K562 (cell line): ENCODE data around the gene OR2B2. TPM values are rescaled to one million over a fixed set of nuclear protein-coding genes. Genes with fewer than 3 reads are reported as not detected.
A peak's percentile ranks its signal among the peaks of the same experiment; 100 is the strongest.

Experiments used
- BRD4 ChIP-seq: fragments of 200-600 bp; sonication (generic); IDR thresholded peaks from 2 replicates; pipeline ENCODE4 v1.6.1; 2017; ENCODE audit warnings: inconsistent platforms
- EHMT2 ChIP-seq: fragments of 450-650 bp; IDR thresholded peaks from 2 replicates; pipeline ENCODE4 v1.6.1; 2018; ENCODE audit warnings: antibody characterized with exemption
- FOSL1 ChIP-seq: fragments of 200-800 bp; sonication (Bioruptor generic); conservative IDR thresholded peaks from 2 replicates; pipeline ENCODE4 v1.6.1; 2016; ENCODE audit warnings: missing genetic modification characterization, missing compliant biosample characterization
- GTF2F1 ChIP-seq: IDR thresholded peaks from 2 replicates; pipeline ENCODE4 v1.6.1; 2011; ENCODE audit warnings: low read depth, low read length, improper control_type of control experiment
- KDM5B ChIP-seq: fragments of 200-600 bp; sonication (generic); IDR thresholded peaks from 2 replicates; pipeline ENCODE4 v1.6.1; 2012; ENCODE audit warnings: low read depth, mild to moderate bottlenecking, moderate library complexity, low read length, control low read depth, inconsistent platforms; ENCODE audit not compliant: insufficient replicate concordance
- LARP7 ChIP-seq: fragments of 450-650 bp; IDR thresholded peaks from 2 replicates; pipeline ENCODE4 v1.6.1; 2016
- MAZ ChIP-seq, 2 experiments: fragments of 450-650 bp in 1 of 2; sonication (generic) in 1 of 2; formaldehyde crosslinking; IDR thresholded peaks in 1 of 2; conservative IDR thresholded peaks in 1 of 2; 2 replicates each; pipeline versions ENCODE4 v1.4.0 to v1.5.0; 2020; ENCODE audit warnings: mild to moderate bottlenecking in 1 of 2, missing genetic modification reagents in 1 of 2
- MCM3 ChIP-seq: fragments of 450-650 bp; IDR thresholded peaks from 2 replicates; pipeline ENCODE4 v1.6.1; 2016
- PHF20 ChIP-seq: fragments of 450-650 bp; IDR thresholded peaks from 2 replicates; pipeline ENCODE4 v1.6.1; 2018; ENCODE audit not compliant: partially characterized antibody
- POLR2B ChIP-seq: fragments of 450-650 bp; IDR thresholded peaks from 2 replicates; pipeline ENCODE4 v1.6.1; 2018; ENCODE audit warnings: low read depth; ENCODE audit not compliant: partially characterized antibody
- POLR2H ChIP-seq: IDR thresholded peaks from 2 replicates; pipeline ENCODE4 v1.6.1; 2016; ENCODE audit warnings: missing genetic modification characterization, low read depth, mild to moderate bottlenecking, control low read depth, missing compliant biosample characterization, moderate library complexity
- SMAD2 ChIP-seq: fragments of 150-350 bp; IDR thresholded peaks from 2 replicates; pipeline ENCODE4 v1.6.1; 2014; ENCODE audit warnings: low read depth, mild to moderate bottlenecking, low read length
- SMARCC2 ChIP-seq: fragments of 450-650 bp; IDR thresholded peaks from 2 replicates; pipeline ENCODE4 v1.6.1; 2017; ENCODE audit warnings: antibody characterized with exemption, moderate library complexity, mild to moderate bottlenecking, low read depth
- TEAD1 ChIP-seq, 2 experiments: fragments of 450-650 bp in 1 of 2; sonication (generic) in 1 of 2; formaldehyde crosslinking; IDR thresholded peaks; 2 replicates each; pipeline versions ENCODE4 v1.4.0 to v1.8.0; 2020 to 2022; ENCODE audit warnings: mild to moderate bottlenecking in 2 of 2, missing genetic modification reagents in 1 of 2
- ZNF133 ChIP-seq: fragments of 250-450 bp; sonication (Bioruptor Pico); IDR thresholded peaks from 2 replicates; pipeline ENCODE4 v1.4.0; 2020; ENCODE audit warnings: mild to moderate bottlenecking
- ZNF143 ChIP-seq: sonication (generic); formaldehyde crosslinking; IDR thresholded peaks from 2 replicates; pipeline ENCODE4 v1.9.0; 2022; ENCODE audit warnings: mild to moderate bottlenecking, missing genetic modification reagents
- ZNF766 ChIP-seq: fragments of 200-800 bp; sonication (Bioruptor generic); conservative IDR thresholded peaks from 2 replicates; pipeline ENCODE4 v1.6.1; 2016; ENCODE audit warnings: missing genetic modification characterization, missing compliant biosample characterization
- polyA plus RNA-seq, 8 experiments: library from polyadenylated mRNA; depleted of rRNA in 4 of 8; stranded (reverse) in 5 of 8; unstranded in 3 of 8; fragments of >200 nt; fragmentation: Nextera tagmentation in 2 of 8; fragmentation: Illumina TruSeq in 1 of 8; extraction: Ambion mirVana in 2 of 8; extraction: Trizol in 1 of 8; gene quantifications; 2 replicates each; pipeline versions ENCODE4 v1.2.1 to v1.2.3, GENCODE V29; 2011 to 2014; ENCODE audit warnings: inconsistent platforms in 1 of 8, missing spikeins in 1 of 8
- total RNA-seq, 7 experiments: library from RNA; depleted of rRNA in 6 of 7; stranded (reverse); fragments of >200 nt in 6 of 7; fragmentation: Illumina TruSeq in 2 of 7; extraction: Trizol in 2 of 7; gene quantifications; 2 replicates each; pipeline versions ENCODE4 v1.2.1 to v1.2.3, GENCODE V29; 2011 to 2021; ENCODE audit warnings: low replicate concordance in 1 of 7
- TF ChIP-seq, protein P1 (sequence below): sonication (generic); formaldehyde crosslinking; IDR thresholded peaks from 2 replicates; pipeline ENCODE4 v1.8.0; 2023; ENCODE audit warnings: mild to moderate bottlenecking, missing genetic modification reagents
- TF ChIP-seq, protein P2 (sequence below): IDR thresholded peaks from 2 replicates; pipeline ENCODE4 v1.6.1; 2012; ENCODE audit warnings: low read depth, low read length, improper control_type of control experiment, borderline replicate concordance
- TF ChIP-seq, protein P3 (sequence below): fragments of 250-450 bp; sonication (Bioruptor Pico); IDR thresholded peaks from 2 replicates; pipeline ENCODE4 v1.8.0; 2022; ENCODE audit warnings: inconsistent platforms, mild to moderate bottlenecking, moderate library complexity, borderline replicate concordance

Gene OR2B2
- total and polyA plus RNA-seq, 9 of the 15 experiments (the other 6 are each of a cell fraction or from before 2014, with no cell fraction given), result 0.24 TPM; not detected in 8

DNA sequence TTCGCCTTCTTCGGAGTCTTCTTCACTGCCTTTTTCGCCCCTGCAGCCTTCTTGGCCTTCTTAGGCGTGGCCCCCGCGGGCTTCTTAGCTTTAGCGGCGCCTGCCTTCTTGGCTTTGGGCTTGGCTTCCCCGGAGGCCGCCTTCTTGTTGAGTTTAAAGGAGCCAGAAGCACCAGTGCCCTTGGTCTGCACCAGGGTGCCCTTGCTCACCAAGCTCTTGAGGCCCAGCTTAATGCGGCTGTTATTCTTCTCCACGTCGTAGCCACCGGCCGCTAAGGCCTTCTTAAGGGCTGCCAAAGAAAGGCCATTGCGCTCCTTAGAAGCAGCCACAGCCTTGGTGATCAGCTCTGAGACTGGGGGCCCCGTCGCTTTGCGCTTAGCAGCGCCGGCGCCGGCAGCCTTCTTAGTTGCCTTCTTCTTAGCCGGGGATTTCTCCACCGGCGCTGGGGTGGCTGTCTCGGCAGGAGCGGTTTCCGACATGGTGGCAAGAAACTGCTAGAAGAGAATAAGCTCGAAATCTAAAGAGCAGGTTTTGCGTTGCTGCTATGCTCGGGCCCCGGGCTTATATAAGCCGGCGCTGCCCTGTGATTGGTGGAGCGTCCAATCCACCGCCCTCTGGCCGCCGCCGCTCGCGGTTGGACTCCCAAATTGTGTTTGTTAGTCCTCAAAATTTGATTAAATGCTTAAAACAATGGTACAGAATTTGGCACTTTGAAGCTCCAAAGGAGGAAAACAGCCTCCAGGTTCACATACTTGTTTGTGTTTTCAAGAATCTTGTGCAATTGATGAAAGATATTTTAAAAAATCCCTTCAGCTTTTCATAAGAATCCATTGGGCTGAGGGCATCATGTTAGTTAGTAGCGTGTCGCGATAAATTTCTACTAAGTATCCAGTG, 44.9 kb downstream of the OR2B2 start (continued):
- TF ChIP-seq, protein P1, sequence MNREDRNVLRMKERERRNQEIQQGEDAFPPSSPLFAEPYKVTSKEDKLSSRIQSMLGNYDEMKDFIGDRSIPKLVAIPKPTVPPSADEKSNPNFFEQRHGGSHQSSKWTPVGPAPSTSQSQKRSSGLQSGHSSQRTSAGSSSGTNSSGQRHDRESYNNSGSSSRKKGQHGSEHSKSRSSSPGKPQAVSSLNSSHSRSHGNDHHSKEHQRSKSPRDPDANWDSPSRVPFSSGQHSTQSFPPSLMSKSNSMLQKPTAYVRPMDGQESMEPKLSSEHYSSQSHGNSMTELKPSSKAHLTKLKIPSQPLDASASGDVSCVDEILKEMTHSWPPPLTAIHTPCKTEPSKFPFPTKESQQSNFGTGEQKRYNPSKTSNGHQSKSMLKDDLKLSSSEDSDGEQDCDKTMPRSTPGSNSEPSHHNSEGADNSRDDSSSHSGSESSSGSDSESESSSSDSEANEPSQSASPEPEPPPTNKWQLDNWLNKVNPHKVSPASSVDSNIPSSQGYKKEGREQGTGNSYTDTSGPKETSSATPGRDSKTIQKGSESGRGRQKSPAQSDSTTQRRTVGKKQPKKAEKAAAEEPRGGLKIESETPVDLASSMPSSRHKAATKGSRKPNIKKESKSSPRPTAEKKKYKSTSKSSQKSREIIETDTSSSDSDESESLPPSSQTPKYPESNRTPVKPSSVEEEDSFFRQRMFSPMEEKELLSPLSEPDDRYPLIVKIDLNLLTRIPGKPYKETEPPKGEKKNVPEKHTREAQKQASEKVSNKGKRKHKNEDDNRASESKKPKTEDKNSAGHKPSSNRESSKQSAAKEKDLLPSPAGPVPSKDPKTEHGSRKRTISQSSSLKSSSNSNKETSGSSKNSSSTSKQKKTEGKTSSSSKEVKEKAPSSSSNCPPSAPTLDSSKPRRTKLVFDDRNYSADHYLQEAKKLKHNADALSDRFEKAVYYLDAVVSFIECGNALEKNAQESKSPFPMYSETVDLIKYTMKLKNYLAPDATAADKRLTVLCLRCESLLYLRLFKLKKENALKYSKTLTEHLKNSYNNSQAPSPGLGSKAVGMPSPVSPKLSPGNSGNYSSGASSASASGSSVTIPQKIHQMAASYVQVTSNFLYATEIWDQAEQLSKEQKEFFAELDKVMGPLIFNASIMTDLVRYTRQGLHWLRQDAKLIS, result peak; percentile 96
- TF ChIP-seq FOSL1 (tag), result no peak
- no peak for TF ChIP-seq LARP7
- TF ChIP-seq MCM3, result no peak
- TF ChIP-seq PHF20, result no peak
- peak; percentile 64 for TF ChIP-seq POLR2B
- no peak for TF ChIP-seq MAZ (CRISPR knock-in tag; conservative IDR thresholded peaks at IDR 0.05 in 1 of 2, IDR thresholded peaks at IDR 0.05 in 1 of 2)
- TF ChIP-seq KDM5B, result peak; percentile 83
- no peak for TF ChIP-seq SMARCC2
- TF ChIP-seq, protein P2, sequence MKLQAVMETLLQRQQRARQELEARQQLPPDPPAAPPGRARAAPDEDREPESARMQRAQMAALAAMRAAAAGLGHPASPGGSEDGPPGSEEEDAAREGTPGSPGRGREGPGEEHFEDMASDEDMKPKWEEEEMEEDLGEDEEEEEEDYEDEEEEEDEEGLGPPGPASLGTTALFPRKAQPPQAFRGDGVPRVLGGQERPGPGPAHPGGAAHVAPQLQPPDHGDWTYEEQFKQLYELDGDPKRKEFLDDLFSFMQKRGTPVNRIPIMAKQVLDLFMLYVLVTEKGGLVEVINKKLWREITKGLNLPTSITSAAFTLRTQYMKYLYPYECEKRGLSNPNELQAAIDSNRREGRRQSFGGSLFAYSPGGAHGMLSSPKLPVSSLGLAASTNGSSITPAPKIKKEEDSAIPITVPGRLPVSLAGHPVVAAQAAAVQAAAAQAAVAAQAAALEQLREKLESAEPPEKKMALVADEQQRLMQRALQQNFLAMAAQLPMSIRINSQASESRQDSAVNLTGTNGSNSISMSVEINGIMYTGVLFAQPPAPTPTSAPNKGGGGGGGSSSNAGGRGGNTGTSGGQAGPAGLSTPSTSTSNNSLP, result no peak
- no peak for TF ChIP-seq ZNF133 (CRISPR knock-in tag)
- TF ChIP-seq, protein P3, sequence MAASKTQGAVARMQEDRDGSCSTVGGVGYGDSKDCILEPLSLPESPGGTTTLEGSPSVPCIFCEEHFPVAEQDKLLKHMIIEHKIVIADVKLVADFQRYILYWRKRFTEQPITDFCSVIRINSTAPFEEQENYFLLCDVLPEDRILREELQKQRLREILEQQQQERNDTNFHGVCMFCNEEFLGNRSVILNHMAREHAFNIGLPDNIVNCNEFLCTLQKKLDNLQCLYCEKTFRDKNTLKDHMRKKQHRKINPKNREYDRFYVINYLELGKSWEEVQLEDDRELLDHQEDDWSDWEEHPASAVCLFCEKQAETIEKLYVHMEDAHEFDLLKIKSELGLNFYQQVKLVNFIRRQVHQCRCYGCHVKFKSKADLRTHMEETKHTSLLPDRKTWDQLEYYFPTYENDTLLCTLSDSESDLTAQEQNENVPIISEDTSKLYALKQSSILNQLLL (CRISPR knock-in tag), result no peak
- TF ChIP-seq GTF2F1, result peak; percentile 93
- TF ChIP-seq ZNF143 (CRISPR knock-in tag), result no peak
- TF ChIP-seq BRD4, result no peak
- no peak for TF ChIP-seq TEAD1 (CRISPR knock-in tag; IDR thresholded peaks at IDR 0.05)
- peak; percentile 94 for TF ChIP-seq POLR2H (tag)
- TF ChIP-seq ZNF766 (CRISPR knock-in tag), result no peak
- TF ChIP-seq SMAD2, result no peak
- TF ChIP-seq EHMT2, result no peak
- TF ChIP-seq, all 486 proteins: peak for 61
